ENCODE measurements around the gene DNASE2. TPM values are rescaled to one million over a fixed set of nuclear protein-coding genes. Genes with fewer than 3 reads are reported as not detected.
"Not testable (repeated sequence)": the region's sequence is repeated elsewhere in the genome, so short reads cannot be mapped to it uniquely, and the experiment has no call there.

DNASE2 gene
- 28.8 TPM for polyA plus RNA-seq (2013, experiment 1 of 2)
- 26.5 TPM for polyA plus RNA-seq (2013, experiment 2 of 2)

DNA sequence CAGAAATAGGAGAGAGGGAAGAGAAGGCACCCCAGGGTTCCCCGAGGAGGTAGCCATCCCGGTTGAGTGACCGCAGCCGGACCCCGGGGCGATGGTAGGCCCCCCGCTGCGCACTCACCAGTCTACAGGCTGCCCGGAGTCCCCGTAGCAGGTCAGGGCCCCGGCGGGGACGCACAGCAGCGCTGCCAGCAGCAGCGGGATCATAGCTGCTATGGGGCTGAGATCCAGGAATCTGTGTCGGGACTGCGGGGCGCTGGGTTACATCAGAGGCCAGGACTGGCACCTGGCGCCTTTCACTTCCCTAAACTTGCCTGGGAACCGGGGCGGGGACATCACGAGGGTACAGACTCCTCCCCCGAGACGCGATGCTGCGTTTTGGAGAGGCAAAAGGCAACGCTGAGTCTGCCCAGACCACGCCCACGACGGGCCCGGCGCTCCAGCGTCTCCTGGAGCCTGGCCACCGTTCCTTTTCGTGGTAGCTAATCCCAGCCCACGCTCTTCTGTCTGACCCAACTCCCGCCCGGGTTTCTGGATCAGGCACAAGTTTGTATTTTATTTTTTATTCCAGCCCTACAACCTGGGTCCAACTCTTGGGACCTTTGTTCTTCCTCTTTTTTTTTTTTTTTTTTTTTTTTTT, at the start of gene DNASE2:
TSS of gene DNASE2 (minus strand) at position 278 of the 637 bp plus-strand sequence. CDS start at position 204, 74 bp downstream.
- WGBS, 2 experiments (ENCODE audit: insufficient coverage in 2 of 2) = 0% methylated on average over 34 of the region's 38 CpGs

GRCh38 chr19:12930002-12930645, 48.9 kb upstream of the DNASE2 start:
- Histone ChIP-seq H3K4me3 (ENCODE audit: extremely low read depth, insufficient read depth, low read length, poor library complexity, severe bottlenecking) (no peak overlapping the region), H3K36me3 (ENCODE audit: control insufficient read depth, insufficient read depth, low read length) (peaks cover 58% of the 10 kb centered on the region), H3K4me1 (ENCODE audit: control insufficient read depth, insufficient read depth, low read length, poor library complexity, severe bottlenecking) (no peaks in the 10 kb centered on the region), H3K27ac (ENCODE audit: low read depth, low read length, severe bottlenecking) (no peak overlapping the region), H3K9me3 (ENCODE audit: control insufficient read depth, low read length) (no peaks in the 10 kb centered on the region)
- WGBS, 2 experiments (ENCODE audit: insufficient coverage in 2 of 2) = 97 to 98% methylated on average over 13 to 15 of the region's 19 CpGs

More for the DNA sequence above, at the start of gene DNASE2:
- Histone ChIP-seq H3K4me1 (ENCODE audit: control insufficient read depth, insufficient read depth, low read length, poor library complexity, severe bottlenecking) (peaks cover 4% of the 10 kb centered on the region), H3K4me3 (ENCODE audit: extremely low read depth, insufficient read depth, low read length, poor library complexity, severe bottlenecking) (peak within 1 kb of the TSS; percentile 64), H3K36me3 (ENCODE audit: control insufficient read depth, insufficient read depth, low read length) (peaks cover 5% of the 10 kb centered on the region), H3K9me3 (ENCODE audit: control insufficient read depth, low read length) (peaks cover 27% of the 10 kb centered on the region), H3K27ac (ENCODE audit: low read depth, low read length, severe bottlenecking) (peak within 1 kb of the TSS; percentile 36)

GRCh38 chr19:12924621-12925310, 43.5 kb upstream of the DNASE2 start:
- peaks cover 65% of the 10 kb centered on the region for H3K36me3 ChIP-seq (ENCODE audit: control insufficient read depth, insufficient read depth, low read length)
- WGBS, 2 experiments (ENCODE audit: insufficient coverage in 2 of 2) = 93 to 99% methylated on average over 19 to 29 of the region's 29 CpGs
- H3K4me3 ChIP-seq (ENCODE audit: extremely low read depth, insufficient read depth, low read length, poor library complexity, severe bottlenecking) = no peak overlapping the region
- no peak overlapping the region for H3K27ac ChIP-seq (ENCODE audit: low read depth, low read length, severe bottlenecking)
- H3K9me3 ChIP-seq (ENCODE audit: control insufficient read depth, low read length) = no peaks in the 10 kb centered on the region
- no peaks in the 10 kb centered on the region for H3K4me1 ChIP-seq (ENCODE audit: control insufficient read depth, insufficient read depth, low read length, poor library complexity, severe bottlenecking)

DNA sequence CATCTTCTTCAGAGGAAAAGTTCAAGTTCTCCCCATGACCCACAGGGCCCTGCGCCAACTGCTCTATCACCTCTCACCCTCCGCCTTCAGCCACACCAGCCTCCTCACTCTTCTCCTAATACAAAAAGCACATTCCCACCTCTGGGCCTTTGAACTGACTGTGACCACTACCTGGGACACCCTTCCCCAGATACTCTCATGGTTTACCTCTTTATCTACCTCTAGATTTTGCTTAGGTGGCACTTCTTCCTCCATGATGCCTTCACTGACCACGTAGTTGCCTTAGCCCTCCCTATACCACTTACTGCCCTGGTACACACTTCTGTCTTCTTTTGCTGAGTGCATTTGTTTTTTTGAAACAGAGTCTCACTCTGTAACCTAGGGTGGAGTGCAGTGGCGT, 41.7 kb upstream of the DNASE2 start:
- peaks cover 47% of the 10 kb centered on the region for H3K36me3 ChIP-seq (ENCODE audit: control insufficient read depth, insufficient read depth, low read length)
- no peak overlapping the region for H3K27ac ChIP-seq (ENCODE audit: low read depth, low read length, severe bottlenecking)
- no peaks in the 10 kb centered on the region for H3K4me1 ChIP-seq (ENCODE audit: control insufficient read depth, insufficient read depth, low read length, poor library complexity, severe bottlenecking)
- 93 to 100% methylated on average over 3 to 4 of the region's 4 CpGs for WGBS, 2 experiments (ENCODE audit: insufficient coverage in 2 of 2)
- no peak overlapping the region for H3K4me3 ChIP-seq (ENCODE audit: extremely low read depth, insufficient read depth, low read length, poor library complexity, severe bottlenecking)
- no peaks in the 10 kb centered on the region for H3K9me3 ChIP-seq (ENCODE audit: control insufficient read depth, low read length)

DNA sequence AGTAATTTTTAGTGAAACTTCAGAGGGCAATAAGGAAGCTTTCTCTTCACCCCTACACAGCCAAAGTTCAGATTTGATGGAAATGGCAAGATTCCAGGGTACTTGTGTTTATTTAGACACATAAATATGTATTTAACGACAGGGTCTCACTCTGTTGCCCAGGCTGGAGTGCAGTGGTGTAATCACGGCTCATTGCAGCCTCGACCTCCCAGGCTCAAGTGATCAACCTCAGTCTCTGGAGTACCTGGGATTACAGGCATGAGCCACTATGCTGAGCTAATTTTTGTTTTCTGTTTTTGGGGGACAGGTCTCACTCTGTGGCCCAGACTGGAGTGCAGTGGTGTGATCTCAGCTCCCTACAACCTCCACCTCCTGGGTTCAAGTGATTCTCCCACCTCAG, 39.8 kb upstream of the DNASE2 start:
- WGBS, 2 experiments (ENCODE audit: insufficient coverage in 2 of 2) = 95 to 97% methylated on average over 3 of the region's 3 CpGs
- Histone ChIP-seq H3K36me3 (ENCODE audit: control insufficient read depth, insufficient read depth, low read length) (peaks cover 33% of the 10 kb centered on the region), H3K9me3 (ENCODE audit: control insufficient read depth, low read length) (no peaks in the 10 kb centered on the region), H3K4me1 (ENCODE audit: control insufficient read depth, insufficient read depth, low read length, poor library complexity, severe bottlenecking) (no peaks in the 10 kb centered on the region), H3K4me3 (ENCODE audit: extremely low read depth, insufficient read depth, low read length, poor library complexity, severe bottlenecking) (no peak overlapping the region), H3K27ac (ENCODE audit: low read depth, low read length, severe bottlenecking) (no peak overlapping the region)

DNA sequence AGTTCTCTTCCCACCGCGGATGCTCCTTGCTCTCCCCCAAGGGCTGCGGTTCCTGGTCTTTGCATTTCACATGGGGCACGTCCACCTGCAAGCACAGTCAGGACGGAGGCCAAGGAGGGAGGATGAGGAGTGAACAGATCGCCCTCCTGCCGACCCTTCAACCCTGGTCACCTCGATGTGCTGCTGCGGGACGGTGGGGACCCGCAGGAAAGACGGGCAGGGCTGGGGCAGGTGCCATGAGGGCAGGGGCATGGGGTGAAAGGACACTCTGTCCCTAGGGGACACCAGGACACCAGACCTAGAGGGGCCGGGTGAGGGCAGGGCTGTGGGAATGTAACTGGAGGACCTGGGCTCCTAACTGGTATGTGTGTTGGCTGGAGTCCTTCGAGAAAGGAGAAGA, 37.0 kb upstream of the DNASE2 start:
- WGBS, 2 experiments (ENCODE audit: insufficient coverage in 2 of 2) = 92 to 97% methylated on average over 7 to 14 of the region's 14 CpGs
- Histone ChIP-seq H3K36me3 (ENCODE audit: control insufficient read depth, insufficient read depth, low read length) (peaks cover 11% of the 10 kb centered on the region), H3K4me1 (ENCODE audit: control insufficient read depth, insufficient read depth, low read length, poor library complexity, severe bottlenecking) (no peaks in the 10 kb centered on the region), H3K9me3 (ENCODE audit: control insufficient read depth, low read length) (no peaks in the 10 kb centered on the region), H3K27ac (ENCODE audit: low read depth, low read length, severe bottlenecking) (no peak overlapping the region), H3K4me3 (ENCODE audit: extremely low read depth, insufficient read depth, low read length, poor library complexity, severe bottlenecking) (no peak overlapping the region)

DNA sequence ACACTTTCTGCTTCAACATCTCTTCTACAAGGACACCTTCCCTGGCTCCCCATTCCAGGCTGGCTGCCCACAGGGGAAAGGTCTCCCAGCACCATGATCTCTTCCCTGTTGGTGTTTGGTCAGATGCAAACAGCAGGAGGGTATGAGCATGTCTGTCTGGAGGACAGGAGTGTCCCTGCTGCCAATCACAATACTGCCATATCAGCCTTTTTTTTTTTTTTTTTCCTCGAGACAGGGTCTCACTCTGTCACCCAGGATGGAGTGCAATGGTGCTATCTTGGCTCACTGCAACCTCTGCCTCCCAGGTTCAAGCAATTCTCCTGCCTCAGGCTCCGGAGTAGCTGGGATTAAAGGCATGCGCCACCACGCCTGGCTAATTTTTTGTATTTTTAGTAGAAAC, 34.6 kb upstream of the DNASE2 start:
- not testable (repeated sequence) for H3K27ac ChIP-seq (ENCODE audit: low read depth, low read length, severe bottlenecking); H3K36me3 ChIP-seq (ENCODE audit: control insufficient read depth, insufficient read depth, low read length); H3K4me1 ChIP-seq (ENCODE audit: control insufficient read depth, insufficient read depth, low read length, poor library complexity, severe bottlenecking); H3K9me3 ChIP-seq (ENCODE audit: control insufficient read depth, low read length); H3K4me3 ChIP-seq (ENCODE audit: extremely low read depth, insufficient read depth, low read length, poor library complexity, severe bottlenecking)
- WGBS, 2 experiments (ENCODE audit: insufficient coverage in 2 of 2) = 81 to 100% methylated on average over 3 of the region's 4 CpGs

GRCh38 chr19:12913851-12914690, 32.8 kb upstream of the DNASE2 start:
- Histone ChIP-seq H3K27ac (ENCODE audit: low read depth, low read length, severe bottlenecking) (no peak overlapping the region), H3K4me3 (ENCODE audit: extremely low read depth, insufficient read depth, low read length, poor library complexity, severe bottlenecking) (no peak overlapping the region), H3K36me3 (ENCODE audit: control insufficient read depth, insufficient read depth, low read length) (no peaks in the 10 kb centered on the region), H3K9me3 (ENCODE audit: control insufficient read depth, low read length) (no peaks in the 10 kb centered on the region), H3K4me1 (ENCODE audit: control insufficient read depth, insufficient read depth, low read length, poor library complexity, severe bottlenecking) (no peaks in the 10 kb centered on the region)
- WGBS, 2 experiments (ENCODE audit: insufficient coverage in 2 of 2) = 96 to 99% methylated on average over 10 to 12 of the region's 12 CpGs

- H3K36me3 ChIP-seq (ENCODE audit: control insufficient read depth, insufficient read depth, low read length) = no peaks in the 10 kb centered on the region
- H3K4me3 ChIP-seq (ENCODE audit: extremely low read depth, insufficient read depth, low read length, poor library complexity, severe bottlenecking) = no peak overlapping the region
- no peak overlapping the region for H3K27ac ChIP-seq (ENCODE audit: low read depth, low read length, severe bottlenecking)
- no peaks in the 10 kb centered on the region for H3K4me1 ChIP-seq (ENCODE audit: control insufficient read depth, insufficient read depth, low read length, poor library complexity, severe bottlenecking)
- 70 to 80% methylated on average over 15 to 17 of the region's 22 CpGs for WGBS, 2 experiments (ENCODE audit: insufficient coverage in 2 of 2)
- no peaks in the 10 kb centered on the region for H3K9me3 ChIP-seq (ENCODE audit: control insufficient read depth, low read length)
Observed at GRCh38 chr19:12913011-12913561, 31.8 kb upstream of the DNASE2 start.

DNA sequence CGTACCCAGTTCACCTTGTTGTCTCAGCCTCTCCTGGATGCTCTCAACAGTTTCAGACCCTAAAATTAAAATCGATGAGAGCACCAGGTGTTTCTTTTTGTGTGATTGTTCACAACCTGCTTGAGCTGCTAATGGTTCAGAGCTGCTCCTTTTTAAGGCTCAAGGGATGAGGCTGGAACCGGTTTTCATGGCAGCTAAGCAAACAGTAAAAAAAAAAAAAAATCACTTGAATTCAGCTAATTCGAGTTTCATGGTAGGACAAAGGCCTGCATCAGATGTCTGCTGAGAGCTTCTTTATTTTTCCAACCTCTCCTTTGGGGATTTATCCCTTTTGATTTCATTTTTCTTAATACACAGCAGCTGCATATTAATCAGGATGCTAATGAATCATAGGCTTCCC, 31.3 kb upstream of the DNASE2 start:
- Histone ChIP-seq H3K36me3 (ENCODE audit: control insufficient read depth, insufficient read depth, low read length) (no peaks in the 10 kb centered on the region), H3K27ac (ENCODE audit: low read depth, low read length, severe bottlenecking) (no peak overlapping the region), H3K9me3 (ENCODE audit: control insufficient read depth, low read length) (no peaks in the 10 kb centered on the region), H3K4me1 (ENCODE audit: control insufficient read depth, insufficient read depth, low read length, poor library complexity, severe bottlenecking) (no peaks in the 10 kb centered on the region), H3K4me3 (ENCODE audit: extremely low read depth, insufficient read depth, low read length, poor library complexity, severe bottlenecking) (no peak overlapping the region)
- 73 to 83% methylated on average over 3 to 4 of the region's 4 CpGs for WGBS, 2 experiments (ENCODE audit: insufficient coverage in 2 of 2)

All from mesodermal cell (in vitro differentiated cells).